ENCODE measurements around the gene ZNF625. TPM values are rescaled to one million over a fixed set of nuclear protein-coding genes. Genes with fewer than 3 reads are reported as not detected.
A peak's percentile ranks its signal among the peaks of the same experiment; 100 is the strongest.

ZNF625 gene
- total RNA-seq, 1 donor from 2014 or later: 28.0 TPM

- H3K9me3 Mint-ChIP-seq (ENCODE audit: low read depth): peaks cover 49% of the 10 kb centered on the region
- DNase-seq (ENCODE audit: low spot score, unreplicated experiment): no peak
- H3K36me3 Mint-ChIP-seq (ENCODE audit: insufficient read depth): peaks cover 69% of the 10 kb centered on the region
- no peaks in the 10 kb centered on the region for H3K4me1 Mint-ChIP-seq (ENCODE audit: low read depth)
- H3K27ac Mint-ChIP-seq: no peak overlapping the region
- H3K27me3 Mint-ChIP-seq: no peaks in the 10 kb centered on the region
- no peak for TF ChIP-seq CTCF (IDR thresholded peaks at IDR 0.05; ENCODE audit: unreplicated experiment)
- no peak overlapping the region for H3K4me3 Mint-ChIP-seq (ENCODE audit: low read depth)
These were observed 38.5 kb upstream of the ZNF625 start for GRCh38 chr19:12194827-12195731.

- H3K4me3 Mint-ChIP-seq (ENCODE audit: low read depth): no peak overlapping the region
- peaks cover 62% of the 10 kb centered on the region for H3K9me3 Mint-ChIP-seq (ENCODE audit: low read depth)
- TF ChIP-seq CTCF (IDR thresholded peaks at IDR 0.05; ENCODE audit: unreplicated experiment): no peak
- no peaks in the 10 kb centered on the region for H3K27me3 Mint-ChIP-seq
- no peak overlapping the region for H3K27ac Mint-ChIP-seq
- DNase-seq (ENCODE audit: low spot score, unreplicated experiment): no peak
- H3K36me3 Mint-ChIP-seq (ENCODE audit: insufficient read depth): peaks cover 88% of the 10 kb centered on the region
- H3K4me1 Mint-ChIP-seq (ENCODE audit: low read depth): no peaks in the 10 kb centered on the region
These were observed 31.1 kb upstream of the ZNF625 start for GRCh38 chr19:12187625-12188024.

- H3K4me1 Mint-ChIP-seq (ENCODE audit: low read depth): no peaks in the 10 kb centered on the region
- no peak overlapping the region for H3K27ac Mint-ChIP-seq
- H3K9me3 Mint-ChIP-seq (ENCODE audit: low read depth): peaks cover 47% of the 10 kb centered on the region
- H3K4me3 Mint-ChIP-seq (ENCODE audit: low read depth): no peak overlapping the region
- no peak for DNase-seq (ENCODE audit: low spot score, unreplicated experiment)
- no peaks in the 10 kb centered on the region for H3K27me3 Mint-ChIP-seq
- TF ChIP-seq CTCF (IDR thresholded peaks at IDR 0.05; ENCODE audit: unreplicated experiment): no peak
- peaks cover 76% of the 10 kb centered on the region for H3K36me3 Mint-ChIP-seq (ENCODE audit: insufficient read depth)
These were observed 23.8 kb upstream of the ZNF625 start for GRCh38 chr19:12180377-12180776.

- Mint-ChIP-seq H3K27me3 (no peaks in the 10 kb centered on the region), H3K27ac (peak overlapping the region; percentile 77)
- no peak for TF ChIP-seq CTCF (IDR thresholded peaks at IDR 0.05; ENCODE audit: unreplicated experiment)
These were observed 10.1 kb upstream of the ZNF625 start for GRCh38 chr19:12166626-12167025.

GRCh38 chr19:12163826-12164225 lies 7.3 kb upstream of the ZNF625 start:
- peak overlapping the region; percentile 84 for H3K4me3 Mint-ChIP-seq (ENCODE audit: low read depth)
- peaks cover 3% of the 10 kb centered on the region for H3K27me3 Mint-ChIP-seq
- H3K27ac Mint-ChIP-seq: peak overlapping the region; percentile 97
- H3K36me3 Mint-ChIP-seq (ENCODE audit: insufficient read depth): peaks cover 5% of the 10 kb centered on the region
- no peak for DNase-seq (ENCODE audit: low spot score, unreplicated experiment)
- no peak for TF ChIP-seq CTCF (IDR thresholded peaks at IDR 0.05; ENCODE audit: unreplicated experiment)
- peaks cover 14% of the 10 kb centered on the region for H3K4me1 Mint-ChIP-seq (ENCODE audit: low read depth)
- no peaks in the 10 kb centered on the region for H3K9me3 Mint-ChIP-seq (ENCODE audit: low read depth)

More at GRCh38 chr19:12166626-12167025, 10.1 kb upstream of the ZNF625 start:
- Mint-ChIP-seq H3K4me1 (ENCODE audit: low read depth) (peaks cover 14% of the 10 kb centered on the region), H3K4me3 (ENCODE audit: low read depth) (no peak overlapping the region), H3K9me3 (ENCODE audit: low read depth) (no peaks in the 10 kb centered on the region), H3K36me3 (ENCODE audit: insufficient read depth) (peaks cover 11% of the 10 kb centered on the region)
- DNase-seq (ENCODE audit: low spot score, unreplicated experiment): no peak
